HEK293 (cell line): ENCODE measurements around the gene CRTAC1.

Experiments
- CTCF ChIA-PET: fragments of 350-600 bp; formaldehyde crosslinking; extraction: SDS; loops from one replicate; lab custom pipeline; 2021; ENCODE audit warnings: antibody characterized with exemption; lab: Yijun Ruan, JAX
- POLR2A ChIA-PET: fragments of 300-600 bp; formaldehyde crosslinking; extraction: SDS; loops from one replicate; lab custom pipeline; 2020; ENCODE audit warnings: antibody characterized with exemption, inconsistent platforms; lab: Yijun Ruan, JAX
- H3K27ac ChIP-seq: fragments of 200-500 bp; sonication (Bioruptor generic); 2 replicates; pipeline ENCODE4 v1.5.1; 2014; ENCODE audit warnings: low read depth, low read length, control low read depth, inconsistent platforms; ENCODE audit errors: extremely low read depth
- H3K36me3 ChIP-seq, 2 experiments: fragments of 200-500 bp in 1 of 2; sonication (Bioruptor generic) in 1 of 2; 1 replicate in 1 of 2; 2 replicates in 1 of 2; pipeline ENCODE4 v1.5.1; 2014 to 2017; ENCODE audit warnings: inconsistent platforms in 2 of 2, low read length in 2 of 2; ENCODE audit not compliant: control insufficient read depth in 2 of 2, insufficient read depth in 1 of 2
- H3K4me1 ChIP-seq: fragments of 200-500 bp; sonication (Bioruptor generic); 2 replicates; pipeline ENCODE4 v1.5.1; 2014; ENCODE audit warnings: mild to moderate bottlenecking, low read length, inconsistent platforms; ENCODE audit not compliant: control insufficient read depth, insufficient read depth
- H3K4me3 ChIP-seq: 2 replicates; pipeline ENCODE4 v1.5.1; 2011; ENCODE audit warnings: low read depth, mild to moderate bottlenecking, control low read depth, low read length, moderate library complexity
- H3K9me3 ChIP-seq: fragments of 200-500 bp; sonication (Bioruptor generic); 2 replicates; pipeline ENCODE4 v1.5.1; 2014; ENCODE audit warnings: low read depth, low read length, inconsistent platforms; ENCODE audit not compliant: control insufficient read depth, insufficient read depth
- BCL6B ChIP-seq: fragments of 450-650 bp; formaldehyde crosslinking; IDR thresholded peaks from 2 replicates; pipeline ENCODE4 v1.5.1; 2017; ENCODE audit warnings: missing biosample characterization, missing genetic modification characterization
- HIC1 ChIP-seq: fragments of 450-650 bp; formaldehyde crosslinking; IDR thresholded peaks from 2 replicates; pipeline ENCODE4 v1.5.1; 2016; ENCODE audit warnings: missing biosample characterization, missing genetic modification characterization
- IKZF3 ChIP-seq: fragments of 450-650 bp; IDR thresholded peaks from 2 replicates; pipeline ENCODE4 v1.5.0; 2018; ENCODE audit warnings: missing biosample characterization, mild to moderate bottlenecking, missing genetic modification characterization, moderate library complexity
- MEIS1 ChIP-seq: sonication (generic); formaldehyde crosslinking; IDR thresholded peaks from 2 replicates; pipeline ENCODE4 v1.8.1; 2022; ENCODE audit warnings: missing genetic modification reagents, mild to moderate bottlenecking, borderline replicate concordance
- OSR2 ChIP-seq: fragments of 450-650 bp; formaldehyde crosslinking; IDR thresholded peaks from 2 replicates; pipeline ENCODE4 v1.5.1; 2016; ENCODE audit warnings: missing biosample characterization, missing genetic modification characterization
- OVOL3 ChIP-seq: fragments of 450-650 bp; formaldehyde crosslinking; IDR thresholded peaks from 2 replicates; pipeline ENCODE4 v1.5.1; 2016; ENCODE audit warnings: missing biosample characterization, missing genetic modification characterization
- PATZ1 ChIP-seq: fragments of 450-650 bp; formaldehyde crosslinking; IDR thresholded peaks from 2 replicates; pipeline ENCODE4 v1.5.1; 2016; ENCODE audit warnings: missing biosample characterization, missing genetic modification characterization
- PRDM1 ChIP-seq: fragments of 450-650 bp; formaldehyde crosslinking; IDR thresholded peaks from 2 replicates; pipeline ENCODE4; 2016; ENCODE audit warnings: missing biosample characterization, missing genetic modification characterization
- SCRT1 ChIP-seq: fragments of 450-650 bp; formaldehyde crosslinking; IDR thresholded peaks from 2 replicates; pipeline ENCODE4 v1.5.1; 2016; ENCODE audit warnings: missing biosample characterization, missing genetic modification characterization, borderline replicate concordance
- TCF7L2 ChIP-seq: IDR thresholded peaks from 2 replicates; pipeline ENCODE4 v1.6.1; 2011; ENCODE audit warnings: low read depth, mild to moderate bottlenecking, inconsistent platforms, low read length, moderate library complexity, borderline replicate concordance
- ZFHX2 ChIP-seq: fragments of 450-650 bp; formaldehyde crosslinking; conservative IDR thresholded peaks from 2 replicates; pipeline ENCODE4 v1.5.1; 2016; ENCODE audit warnings: missing biosample characterization, missing genetic modification characterization
- ZFP3 ChIP-seq: fragments of 450-650 bp; formaldehyde crosslinking; IDR thresholded peaks from 2 replicates; pipeline ENCODE4 v1.5.1; 2016; ENCODE audit warnings: low read depth, missing biosample characterization, missing genetic modification characterization
- ZNF184 ChIP-seq: fragments of 450-650 bp; IDR thresholded peaks from 2 replicates; pipeline ENCODE4 v1.5.1; 2018; ENCODE audit warnings: missing biosample characterization, mild to moderate bottlenecking, missing genetic modification characterization
- ZNF239 ChIP-seq: fragments of 450-650 bp; formaldehyde crosslinking; IDR thresholded peaks from 2 replicates; pipeline ENCODE4 v1.5.1; 2016; ENCODE audit warnings: missing biosample characterization, missing genetic modification characterization
- ZNF280D ChIP-seq: fragments of 450-650 bp; formaldehyde crosslinking; IDR thresholded peaks from 2 replicates; pipeline ENCODE4 v1.5.1; 2016; ENCODE audit warnings: missing biosample characterization, missing genetic modification characterization
- ZNF354C ChIP-seq: fragments of 450-650 bp; formaldehyde crosslinking; IDR thresholded peaks from 2 replicates; pipeline ENCODE4 v1.5.1; 2016; ENCODE audit warnings: missing biosample characterization, missing genetic modification characterization, low read depth, borderline replicate concordance
- ZNF398 ChIP-seq: fragments of 450-650 bp; formaldehyde crosslinking; IDR thresholded peaks from 2 replicates; pipeline ENCODE4 v1.5.1; 2017; ENCODE audit warnings: missing biosample characterization, missing genetic modification characterization
- ZNF514 ChIP-seq: fragments of 450-650 bp; formaldehyde crosslinking; IDR thresholded peaks from 2 replicates; pipeline ENCODE4 v1.5.1; 2016; ENCODE audit warnings: missing biosample characterization, missing genetic modification characterization
- ZNF521 ChIP-seq: fragments of 450-650 bp; formaldehyde crosslinking; IDR thresholded peaks from 2 replicates; pipeline ENCODE4 v1.5.1; 2017; ENCODE audit warnings: missing biosample characterization, mild to moderate bottlenecking, missing genetic modification characterization
- ZNF670 ChIP-seq: fragments of 450-650 bp; formaldehyde crosslinking; IDR thresholded peaks from 2 replicates; pipeline ENCODE4 v1.5.1; 2016; ENCODE audit warnings: missing biosample characterization, missing genetic modification characterization, low read depth
- ZSCAN4 ChIP-seq: fragments of 450-650 bp; formaldehyde crosslinking; IDR thresholded peaks from 2 replicates; pipeline ENCODE4 v1.5.1; 2017; ENCODE audit warnings: missing biosample characterization, missing genetic modification characterization

The CRTAC1 gene

GRCh38 chr10:97888641-97889262 is 141.7 kb downstream of the CRTAC1 start (continued):
- TF ChIP-seq ZNF184 (tag by site-specific recombination) (0 out of 2 replicates have a peak, but pooled peaks have one; percentile 38), SCRT1 (no peak), PRDM1 (tag by site-specific recombination) (no peak), ZFHX2 (tag by site-specific recombination) (peak; percentile 84), ZNF670 (tag by site-specific recombination) (no peak), ZNF239 (tag by site-specific recombination) (no peak), PATZ1 (tag by site-specific recombination) (peak; percentile 71), ZNF398 (tag by site-specific recombination) (peak; percentile 71; the same call in 1 of the 2 replicates)

GRCh38 chr10:97888134-97888533 is 142.3 kb downstream of the CRTAC1 start:
- ChIA-PET CTCF (interaction anchor here (0.9 to 2.8 kb wide), 7 partner anchors 18 to 157 kb away, joined by 3 to 12 read pairs (median 4); no protein-coding TSS in a partner anchor), POLR2A (interaction anchor here (1.0 to 2.0 kb wide), 3 partner anchors 11 to 173 kb away, joined by 3 to 7 read pairs (median 5); partner anchors contain the start of gene CRTAC1)
- H3K4me3 ChIP-seq = no peak overlapping the region
- peak overlapping the region; percentile 48; the same call in 1 of the 2 replicates for H3K27ac ChIP-seq
- H3K4me1 ChIP-seq = peaks cover 17% of the 10 kb centered on the region
- H3K9me3 ChIP-seq = no peaks in the 10 kb centered on the region
- no peaks in the 10 kb centered on the region for H3K36me3 ChIP-seq
- TF ChIP-seq OVOL3 = no peak
- peak; percentile 97 for TF ChIP-seq ZFP3 (tag by site-specific recombination)
- TF ChIP-seq ZNF354C (tag by site-specific recombination) = no peak
- TF ChIP-seq ZNF514 (tag by site-specific recombination) = no peak
- TF ChIP-seq MEIS1 (CRISPR knock-in tag) = no peak
- TF ChIP-seq, all 188 proteins: peak for 1

GRCh38 chr10:97887399-97887798 is 143.0 kb downstream of the CRTAC1 start:
- Histone ChIP-seq H3K9me3 (no peaks in the 10 kb centered on the region), H3K4me1 (peaks cover 17% of the 10 kb centered on the region), H3K36me3 (no peaks in the 10 kb centered on the region), H3K4me3 (no peak overlapping the region), H3K27ac (no peak overlapping the region)
- POLR2A ChIA-PET = no interaction called here
- CTCF ChIA-PET = interaction anchor here (0.7 to 2.8 kb wide), 4 partner anchors 17 to 690 kb away, joined by 3 to 12 read pairs (median 3); no protein-coding TSS in a partner anchor
- peak; percentile 56 for TF ChIP-seq OSR2 (tag by site-specific recombination)
- TF ChIP-seq TCF7L2 = no peak
- no peak for TF ChIP-seq ZNF521 (tag by site-specific recombination)
- TF ChIP-seq BCL6B = no peak
- no peak for TF ChIP-seq ZSCAN4
- TF ChIP-seq ZNF280D (tag by site-specific recombination) = no peak
- no peak for TF ChIP-seq HIC1 (tag by site-specific recombination)
- TF ChIP-seq IKZF3 (tag by site-specific recombination) = no peak
